Esophagus squamous epithelium (tissue), 5 donors: Measurements from ENCODE around the gene ABCG4. TPM values are rescaled to one million over a fixed set of nuclear protein-coding genes. Genes with fewer than 3 reads are reported as not detected.

Source experiments
- DNase-seq: peaks from one replicate; lab custom pipeline; 2025; lab: John Stamatoyannopoulos, UW
- H3K27ac ChIP-seq, 4 donors: fragments of 200-600 bp; sonication (generic); one replicate each; pipeline ENCODE4 v1.5.1; 2016 to 2019; ENCODE audit warnings: mild to moderate bottlenecking in 1 of 4
- H3K27me3 ChIP-seq, 4 donors: fragments of 200-600 bp; sonication (generic); 1 replicate in 3 of 4; 2 replicates in 1 of 4; pipeline versions ENCODE4 v1.5.1 to v1.6.0; 2017 to 2021; ENCODE audit warnings: antibody characterized with exemption in 1 of 4
- H3K36me3 ChIP-seq, 3 donors: fragments of 200-600 bp; sonication (generic); one replicate each; pipeline ENCODE4 v1.5.1; 2016 to 2019
- H3K4me1 ChIP-seq, 3 donors: fragments of 200-600 bp; sonication (generic); one replicate each; pipeline ENCODE4 v1.5.1; 2017 to 2019
- H3K4me3 ChIP-seq, 4 donors: fragments of 200-600 bp; sonication (generic); 1 replicate in 3 of 4; 2 replicates in 1 of 4; pipeline ENCODE4 v1.5.1; 2016 to 2019; ENCODE audit warnings: mild to moderate bottlenecking in 2 of 4, moderate library complexity in 1 of 4
- H3K9me3 ChIP-seq, 3 donors: fragments of 200-600 bp; sonication (generic); one replicate each; pipeline ENCODE4 v1.5.1; 2016 to 2019
- CTCF ChIP-seq, 6 experiments: fragments of 450-650 bp in 4 of 6; fragments of 200-600 bp in 2 of 6; sonication (generic) in 2 of 6; IDR thresholded peaks; one replicate each; pipeline ENCODE4 v1.5.1; 2016 to 2019; ENCODE audit warnings: antibody characterized with exemption in 6 of 6, mild to moderate bottlenecking in 4 of 6, moderate library complexity in 4 of 6
- POLR2A ChIP-seq, 4 donors: fragments of 450-650 bp; IDR thresholded peaks; one replicate each; pipeline ENCODE4 v1.6.1; 2017; ENCODE audit warnings: antibody characterized with exemption in 4 of 4, mild to moderate bottlenecking in 4 of 4, moderate library complexity in 3 of 4
- WGBS, 2 donors: methylation state at CpG; one replicate each; pipeline ENCODE4 v1.1.5; 2018; 5-methylcytosine and 5-hydroxymethylcytosine counted together
- intact Hi-C: fragments of 100-400 bp; cut with DNase I; formaldehyde crosslinking; loops from one replicate; pipeline ENCODE4 v1.15.0; 2022
- total RNA-seq, 4 donors: library from RNA; depleted of rRNA; stranded (reverse); fragments of >200 nt; gene quantifications; one replicate each; pipeline ENCODE4 v1.1.0, GENCODE V29; 2016
- donor health status: DM: yes; HTN: yes; CAD: no.

The ABCG4 gene
- total RNA-seq, 4 donors from 2014 or later, result 0.15 to 0.94 (median 0.39) TPM

- intact Hi-C loops, result no loop called here
Observed at GRCh38 chr11:119154178-119154577, 5.3 kb downstream of the ABCG4 start.

GRCh38 chr11:119155733-119156492 lies 7.1 kb downstream of the ABCG4 start:
- Histone ChIP-seq H3K4me3 (no peak overlapping the region), H3K4me1 (peaks cover 0 to 3% (median under 1%) of the 10 kb centered on the region in 3 donors), H3K36me3 (no peaks in the 10 kb centered on the region), H3K9me3 (no peaks in the 10 kb centered on the region), H3K27ac (no peak overlapping the region), H3K27me3 (no peaks in the 10 kb centered on the region)
- DNase-seq, result no peak
- WGBS, 2 donors, result 37 to 50% methylated on average over 7 of the region's 8 CpGs
- intact Hi-C loops, result no loop called here
- TF ChIP-seq CTCF (IDR thresholded peaks at IDR 0.05) (no peak), POLR2A (IDR thresholded peaks at IDR 0.05) (no peak)

More at GRCh38 chr11:119154178-119154577, 5.3 kb downstream of the ABCG4 start:
- WGBS, 2 donors, result 86 to 100% methylated on average over 1 to 4 of the region's 6 CpGs
- no peak overlapping the region for H3K27ac ChIP-seq
- no peak overlapping the region for H3K4me3 ChIP-seq
- H3K9me3 ChIP-seq, result no peaks in the 10 kb centered on the region
- H3K36me3 ChIP-seq, result no peaks in the 10 kb centered on the region
- TF ChIP-seq CTCF (IDR thresholded peaks at IDR 0.05), result no peak
- no peak for TF ChIP-seq POLR2A (IDR thresholded peaks at IDR 0.05)
- peaks cover 7 to 21% (median 11%) of the 10 kb centered on the region in 3 donors for H3K4me1 ChIP-seq
- no peak for DNase-seq
- H3K27me3 ChIP-seq, result peaks cover 0 to 11% (median 0%) of the 10 kb centered on the region in 4 donors

- no peaks in the 10 kb centered on the region for H3K9me3 ChIP-seq
- DNase-seq, result no peak
- H3K27me3 ChIP-seq, result no peaks in the 10 kb centered on the region
- TF ChIP-seq CTCF (IDR thresholded peaks at IDR 0.05) (no peak), POLR2A (IDR thresholded peaks at IDR 0.05) (no peak)
- intact Hi-C loops, result no loop called here
- no peaks in the 10 kb centered on the region for H3K36me3 ChIP-seq
- no peak overlapping the region for H3K4me3 ChIP-seq
- H3K27ac ChIP-seq, result no peak overlapping the region
- 77 to 85% methylated on average over 4 to 7 of the region's 10 CpGs for WGBS, 2 donors
- no peaks in the 10 kb centered on the region for H3K4me1 ChIP-seq
Observed at GRCh38 chr11:119156496-119156895, 7.6 kb downstream of the ABCG4 start.

GRCh38 chr11:119157063-119157462 lies 8.2 kb downstream of the ABCG4 start:
- H3K27ac ChIP-seq, result no peak overlapping the region
- WGBS, 2 donors, result 47 to 58% methylated on average over 3 of the region's 3 CpGs
- H3K9me3 ChIP-seq, result no peaks in the 10 kb centered on the region
- no peak overlapping the region for H3K4me3 ChIP-seq
- DNase-seq, result no peak
- intact Hi-C loops, result no loop called here
- H3K4me1 ChIP-seq, result no peaks in the 10 kb centered on the region
- TF ChIP-seq POLR2A (IDR thresholded peaks at IDR 0.05) (no peak), CTCF (IDR thresholded peaks at IDR 0.05) (no peak)
- H3K36me3 ChIP-seq, result no peaks in the 10 kb centered on the region
- H3K27me3 ChIP-seq, result no peaks in the 10 kb centered on the region

- no peak for DNase-seq
- TF ChIP-seq CTCF (IDR thresholded peaks at IDR 0.05) (no peak), POLR2A (IDR thresholded peaks at IDR 0.05) (no peak)
- Histone ChIP-seq H3K9me3 (no peaks in the 10 kb centered on the region), H3K4me3 (no peak overlapping the region), H3K27me3 (no peaks in the 10 kb centered on the region), H3K27ac (no peak overlapping the region), H3K4me1 (no peaks in the 10 kb centered on the region), H3K36me3 (no peaks in the 10 kb centered on the region)
- intact Hi-C loops, result no loop called here
- 82 to 83% methylated on average over 4 to 8 of the region's 13 CpGs for WGBS, 2 donors
Observed at GRCh38 chr11:119158467-119158866, 9.6 kb downstream of the ABCG4 start.
